Fibroblast of lung (primary cell): ENCODE data around the gene RGS12. TPM values are rescaled to one million over a fixed set of nuclear protein-coding genes. Genes with fewer than 3 reads are reported as not detected.

Source experiments
- DNase-seq, 2 donors: peaks; one replicate each; pipeline versions ENCODE4 v3.0.0 to v3.0.0-alpha.2; 2010; ENCODE audit warnings: low read depth in 2 of 2
- H2AFZ ChIP-seq: 2 replicates; pipeline ENCODE4 v1.5.1; 2012; ENCODE audit warnings: low read length, control low read depth, inconsistent platforms
- H3K27ac ChIP-seq: 2 replicates; pipeline ENCODE4 v1.5.1; 2011; ENCODE audit warnings: low read length, control low read depth; ENCODE audit not compliant: insufficient read depth
- H3K27me3 ChIP-seq: 2 replicates; pipeline ENCODE4 v1.5.1; 2011; ENCODE audit warnings: mild to moderate bottlenecking, low read length; ENCODE audit not compliant: control insufficient read depth, insufficient read depth
- H3K36me3 ChIP-seq: 2 replicates; pipeline ENCODE4 v1.5.1; 2011; ENCODE audit warnings: low read length; ENCODE audit not compliant: control insufficient read depth, insufficient read depth
- H3K4me1 ChIP-seq: 2 replicates; pipeline ENCODE4 v1.5.1; 2011; ENCODE audit warnings: low read length; ENCODE audit not compliant: control insufficient read depth, insufficient read depth; ENCODE audit errors: extremely low read depth
- H3K4me2 ChIP-seq: 2 replicates; pipeline ENCODE4 v1.5.1; 2011; ENCODE audit warnings: low read length, control low read depth; ENCODE audit not compliant: insufficient read depth; ENCODE audit errors: extremely low read depth
- H3K4me3 ChIP-seq, 4 experiments: fragments of 200-600 bp in 1 of 4; sonication (generic) in 1 of 4; replicated peaks in 1 of 4; 2 replicates each; pipeline ENCODE4 v1.5.1; 2011 to 2016; ENCODE audit warnings: low read length in 4 of 4, low read depth in 3 of 4, mild to moderate bottlenecking in 3 of 4, control low read depth in 2 of 4, inconsistent platforms in 1 of 4, mixed read lengths in 1 of 4; ENCODE audit not compliant: insufficient read depth in 1 of 4; ENCODE audit errors: control extremely low read depth in 1 of 4
- H3K79me2 ChIP-seq: 2 replicates; pipeline ENCODE4 v1.5.1; 2012; ENCODE audit warnings: mild to moderate bottlenecking, low read length, inconsistent platforms; ENCODE audit not compliant: control insufficient read depth, insufficient read depth
- H3K9ac ChIP-seq: 2 replicates; pipeline ENCODE4 v1.5.1; 2011; ENCODE audit warnings: mild to moderate bottlenecking, low read length, control low read depth; ENCODE audit not compliant: insufficient read depth
- H3K9me3 ChIP-seq: 2 replicates; pipeline ENCODE4 v1.5.1; 2012; ENCODE audit warnings: low read depth, low read length; ENCODE audit not compliant: control insufficient read depth, insufficient read depth
- H4K20me1 ChIP-seq: 2 replicates; pipeline ENCODE4 v1.5.1; 2011; ENCODE audit warnings: low read length; ENCODE audit not compliant: control insufficient read depth, insufficient read depth; ENCODE audit errors: extremely low read depth
- CTCF ChIP-seq, 2 donors: IDR thresholded peaks in 1 of 2; conservative IDR thresholded peaks in 1 of 2; 1 replicate in 1 of 2; 2 replicates in 1 of 2; pipeline ENCODE4 v1.5.1; 2011 to 2012; ENCODE audit warnings: low read length in 2 of 2, control low read depth in 1 of 2, inconsistent platforms in 1 of 2, low read depth in 1 of 2, mild to moderate bottlenecking in 1 of 2
- EZH2 ChIP-seq: IDR thresholded peaks from 2 replicates; pipeline ENCODE4 v1.5.1; 2012; ENCODE audit warnings: low read length, control low read depth, mild to moderate bottlenecking; ENCODE audit errors: missing control alignments
- polyA plus RNA-seq, 2 donors: library from polyadenylated mRNA; depleted of rRNA in 1 of 2; stranded (reverse) in 1 of 2; unstranded in 1 of 2; fragments of >200 nt; gene quantifications; 2 replicates each; pipeline ENCODE4 v1.2.1, GENCODE V29; 2011 to 2012; ENCODE audit warnings: missing spikeins in 1 of 2
- total RNA-seq: library from RNA; depleted of rRNA; stranded (reverse); fragments of >200 nt; gene quantifications from 2 replicates; pipeline ENCODE4 v1.2.1, GENCODE V29; 2014

Gene RGS12
- total and polyA plus RNA-seq, 2 donors (not counting 1 experiment from before 2014, with no cell fraction given), result 5.1 to 21.1 TPM

- Histone ChIP-seq H3K4me1 (no peaks in the 10 kb centered on the region), H3K27ac (no peak overlapping the region), H2AFZ (no peak overlapping the region), H4K20me1 (no peaks in the 10 kb centered on the region), H3K4me3 (no peak overlapping the region), H3K36me3 (no peaks in the 10 kb centered on the region), H3K9me3 (no peaks in the 10 kb centered on the region), H3K27me3 (no peaks in the 10 kb centered on the region), H3K9ac (no peak overlapping the region), H3K4me2 (no peak overlapping the region), H3K79me2 (no peaks in the 10 kb centered on the region)
- TF ChIP-seq EZH2 (no peak), CTCF (conservative IDR thresholded peaks at IDR 0.05 in 1 of 2, IDR thresholded peaks at IDR 0.05 in 1 of 2; ENCODE audit: low read depth in 1 of 2, low read length in 2 of 2) (no peak)
- no peak for DNase-seq
Measured at GRCh38 chr4:3267576-3268394, 25.0 kb upstream of the RGS12 start.

GRCh38 chr4:3268395-3269104 is 24.3 kb upstream of the RGS12 start:
- no peaks in the 10 kb centered on the region for H4K20me1 ChIP-seq
- H2AFZ ChIP-seq, result no peak overlapping the region
- TF ChIP-seq EZH2, result no peak
- TF ChIP-seq CTCF (conservative IDR thresholded peaks at IDR 0.05 in 1 of 2, IDR thresholded peaks at IDR 0.05 in 1 of 2; ENCODE audit: low read depth in 1 of 2, low read length in 2 of 2), result no peak
- H3K4me3 ChIP-seq, result no peak overlapping the region
- H3K9ac ChIP-seq, result no peak overlapping the region
- no peaks in the 10 kb centered on the region for H3K9me3 ChIP-seq
- no peak overlapping the region for H3K4me2 ChIP-seq
- H3K27ac ChIP-seq, result no peak overlapping the region
- H3K36me3 ChIP-seq, result no peaks in the 10 kb centered on the region
- no peak for DNase-seq
- H3K4me1 ChIP-seq, result no peaks in the 10 kb centered on the region
- H3K27me3 ChIP-seq, result no peaks in the 10 kb centered on the region
- H3K79me2 ChIP-seq, result no peaks in the 10 kb centered on the region

- Histone ChIP-seq H3K79me2 (no peaks in the 10 kb centered on the region), H3K27ac (no peak overlapping the region), H3K4me2 (no peak overlapping the region), H2AFZ (no peak overlapping the region), H3K27me3 (no peaks in the 10 kb centered on the region), H3K36me3 (no peaks in the 10 kb centered on the region), H3K9ac (no peak overlapping the region), H3K4me1 (no peaks in the 10 kb centered on the region), H3K4me3 (no peak overlapping the region), H3K9me3 (no peaks in the 10 kb centered on the region), H4K20me1 (no peaks in the 10 kb centered on the region)
- TF ChIP-seq EZH2 (no peak), CTCF (conservative IDR thresholded peaks at IDR 0.05 in 1 of 2, IDR thresholded peaks at IDR 0.05 in 1 of 2; ENCODE audit: low read depth in 1 of 2, low read length in 2 of 2) (no peak)
- DNase-seq, result no peak
Measured at GRCh38 chr4:3269105-3269927, 23.5 kb upstream of the RGS12 start.
